Lower leg skin (tissue), 3 donors: Measurements from ENCODE around the gene HOXD9.

Experiments used
- POLR2A ChIP-seq, 2 donors: fragments of 450-650 bp; IDR thresholded peaks; one replicate each; pipeline ENCODE4 v1.6.1; 2016 to 2017; ENCODE audit warnings: antibody characterized with exemption in 2 of 2, mild to moderate bottlenecking in 1 of 2, moderate library complexity in 1 of 2
- TF ChIP-seq, protein P1 (sequence below), 3 donors: fragments of 450-650 bp; IDR thresholded peaks; one replicate each; pipeline ENCODE4 v1.5.1; 2016; ENCODE audit warnings: antibody characterized with exemption in 3 of 3, mild to moderate bottlenecking in 3 of 3, moderate library complexity in 2 of 3

DNA sequence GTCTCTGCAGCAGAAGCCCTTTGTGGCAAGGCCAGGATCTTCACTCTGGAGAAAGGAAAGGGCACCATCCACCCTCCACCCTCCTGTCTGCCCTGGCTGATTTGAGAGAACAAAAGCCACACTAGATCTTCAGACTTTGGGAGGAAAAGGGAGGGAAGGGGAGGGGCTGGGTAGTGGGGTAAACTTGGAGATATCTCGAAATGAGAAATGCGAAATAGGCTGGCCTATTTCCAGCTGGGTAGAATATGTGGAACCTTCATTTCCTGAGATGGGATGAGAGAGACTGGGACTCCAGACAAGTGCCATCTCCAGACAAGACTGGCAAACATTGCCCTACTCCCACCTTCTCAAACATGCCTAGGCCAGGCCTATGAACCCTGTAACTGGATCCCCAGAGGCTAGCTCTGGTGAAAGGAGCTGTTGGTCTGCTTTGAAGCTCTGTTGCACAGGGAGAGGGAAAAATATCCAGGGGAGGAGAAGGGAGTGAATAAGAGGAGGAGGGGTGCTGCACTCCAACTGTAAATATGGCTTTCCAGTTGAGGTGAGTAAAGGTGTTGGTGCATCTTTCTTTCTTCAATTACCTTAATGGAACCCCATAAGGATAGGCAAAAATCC lies 21.2 kb upstream of the HOXD9 start:
- TF ChIP-seq, protein P1, sequence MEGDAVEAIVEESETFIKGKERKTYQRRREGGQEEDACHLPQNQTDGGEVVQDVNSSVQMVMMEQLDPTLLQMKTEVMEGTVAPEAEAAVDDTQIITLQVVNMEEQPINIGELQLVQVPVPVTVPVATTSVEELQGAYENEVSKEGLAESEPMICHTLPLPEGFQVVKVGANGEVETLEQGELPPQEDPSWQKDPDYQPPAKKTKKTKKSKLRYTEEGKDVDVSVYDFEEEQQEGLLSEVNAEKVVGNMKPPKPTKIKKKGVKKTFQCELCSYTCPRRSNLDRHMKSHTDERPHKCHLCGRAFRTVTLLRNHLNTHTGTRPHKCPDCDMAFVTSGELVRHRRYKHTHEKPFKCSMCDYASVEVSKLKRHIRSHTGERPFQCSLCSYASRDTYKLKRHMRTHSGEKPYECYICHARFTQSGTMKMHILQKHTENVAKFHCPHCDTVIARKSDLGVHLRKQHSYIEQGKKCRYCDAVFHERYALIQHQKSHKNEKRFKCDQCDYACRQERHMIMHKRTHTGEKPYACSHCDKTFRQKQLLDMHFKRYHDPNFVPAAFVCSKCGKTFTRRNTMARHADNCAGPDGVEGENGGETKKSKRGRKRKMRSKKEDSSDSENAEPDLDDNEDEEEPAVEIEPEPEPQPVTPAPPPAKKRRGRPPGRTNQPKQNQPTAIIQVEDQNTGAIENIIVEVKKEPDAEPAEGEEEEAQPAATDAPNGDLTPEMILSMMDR (IDR thresholded peaks at IDR 0.05) = no peak
- TF ChIP-seq POLR2A (IDR thresholded peaks at IDR 0.05) = no peak
